Activated CD8-positive, alpha-beta T cell treated with anti-CD3 and anti-CD28 coated beads for 36 hours (primary cell): ENCODE measurements around the gene HELZ2. TPM values are rescaled to one million over a fixed set of nuclear protein-coding genes. Genes with fewer than 3 reads are reported as not detected.

Source experiments
- ATAC-seq: fragments of 200-7000 bp; cut with Tn5 transposase; one replicate; pipeline ENCODE4 v1.10.0; 2021; ENCODE audit warnings: mild to moderate bottlenecking, moderate library complexity
- CTCF ChIA-PET: fragments of 350-600 bp; sonication (Branson Sonifier 250); formaldehyde crosslinking; loops from one replicate; lab custom pipeline; 2021; ENCODE audit warnings: antibody characterized with exemption; lab: Charles Lee
- POLR2A ChIA-PET: fragments of 350-600 bp; sonication (Branson Sonifier 250); formaldehyde crosslinking; loops from one replicate; lab custom pipeline; 2021; ENCODE audit warnings: antibody characterized with exemption; lab: Charles Lee
- DNase-seq: peaks from one replicate; pipeline ENCODE4 v3.0.0-alpha.2; 2020
- H3K27ac Mint-ChIP-seq: one replicate; pipeline ENCODE4 v1.8.0; 2021; ENCODE audit warnings: mild to moderate bottlenecking, mixed read lengths
- H3K27me3 Mint-ChIP-seq: one replicate; pipeline ENCODE4 v1.8.0; 2021; ENCODE audit warnings: mixed read lengths
- H3K36me3 Mint-ChIP-seq: one replicate; pipeline ENCODE4 v1.8.0; 2021; ENCODE audit warnings: low read depth, mixed read lengths
- H3K4me1 Mint-ChIP-seq: one replicate; pipeline ENCODE4 v1.8.0; 2021; ENCODE audit warnings: low read depth, mixed read lengths
- H3K4me3 Mint-ChIP-seq: one replicate; pipeline ENCODE4 v1.8.0; 2021; ENCODE audit warnings: mild to moderate bottlenecking, moderate library complexity, mixed read lengths
- H3K9me3 Mint-ChIP-seq: one replicate; pipeline ENCODE4 v1.8.0; 2021; ENCODE audit warnings: mixed read lengths
- CTCF ChIP-seq: fragments of 200-600 bp; IDR thresholded peaks from one replicate; pipeline ENCODE4 v1.8.0; 2022; ENCODE audit warnings: antibody characterized with exemption, mild to moderate bottlenecking
- intact Hi-C: fragments of 100-400 bp; cut with micrococcal nuclease; formaldehyde crosslinking; loops from one replicate; pipeline ENCODE4 v1.10.0; 2022
- total RNA-seq, 2 experiments: library from RNA; stranded (reverse); gene quantifications; one replicate each; pipeline ENCODE4 v1.2.3, GENCODE V29; 2021

Gene HELZ2
- total RNA-seq, 2 experiments from 2014 or later = 14.3 to 17.6 TPM

GRCh38 chr20:63529861-63530787 lies 43.9 kb downstream of the HELZ2 start:
- no peak for ATAC-seq
- CTCF ChIA-PET = interaction anchor here (0.6 to 1.7 kb wide), 2 partner anchors 7 to 34 kb away, joined by 3 to 9 read pairs; partner anchors contain the start of gene PTK6
- no peak for TF ChIP-seq CTCF

GRCh38 chr20:63529180-63529860 lies 44.7 kb downstream of the HELZ2 start:
- Mint-ChIP-seq H3K9me3 (no peaks in the 10 kb centered on the region), H3K27me3 (no peaks in the 10 kb centered on the region), H3K27ac (no peak overlapping the region), H3K36me3 (peaks cover 2% of the 10 kb centered on the region), H3K4me1 (peaks cover 7% of the 10 kb centered on the region), H3K4me3 (no peak overlapping the region)
- CTCF ChIA-PET = interaction anchor here (1.1 to 1.7 kb wide), 2 partner anchors 8 to 33 kb away, joined by 3 to 9 read pairs; partner anchors contain the start of gene PTK6
- no peak for ATAC-seq
- no peak for TF ChIP-seq CTCF
- intact Hi-C loops = no loop called here
- POLR2A ChIA-PET = interaction anchor here (0.8 to 4.0 kb wide), 4 partner anchors 7 to 11 kb away, joined by 3 to 20 read pairs (median 5); partner anchors contain the start of gene PTK6
- DNase-seq = no peak

More at GRCh38 chr20:63529861-63530787, 43.9 kb downstream of the HELZ2 start:
- Mint-ChIP-seq H3K4me3 (no peak overlapping the region), H3K4me1 (peaks cover 7% of the 10 kb centered on the region), H3K36me3 (no peaks in the 10 kb centered on the region), H3K27ac (no peak overlapping the region), H3K9me3 (no peaks in the 10 kb centered on the region), H3K27me3 (no peaks in the 10 kb centered on the region)
- POLR2A ChIA-PET = interaction anchor here (1.5 to 4.0 kb wide), 3 partner anchors 7 to 11 kb away, joined by 4 to 20 read pairs (median 6); partner anchors contain the start of gene PTK6
- no peak for DNase-seq
- intact Hi-C loops = no loop called here

- Mint-ChIP-seq H3K27ac (no peak overlapping the region), H3K36me3 (peaks cover 21% of the 10 kb centered on the region), H3K4me1 (peaks cover 11% of the 10 kb centered on the region), H3K4me3 (no peak overlapping the region), H3K9me3 (peaks cover 6% of the 10 kb centered on the region), H3K27me3 (no peaks in the 10 kb centered on the region)
- TF ChIP-seq CTCF = no peak
- DNase-seq = no peak
- ATAC-seq = no peak
- CTCF ChIA-PET = interaction anchor here (1.5 kb wide), 1 partner anchor 31 kb away, joined by 4 read pairs; no protein-coding TSS in a partner anchor
- intact Hi-C loops = no loop called here
- POLR2A ChIA-PET = no interaction called here
These were observed 46.9 kb downstream of the HELZ2 start for GRCh38 chr20:63527184-63527583.

GRCh38 chr20:63525971-63526370 lies 48.1 kb downstream of the HELZ2 start:
- no peak overlapping the region for H3K27ac Mint-ChIP-seq
- CTCF ChIA-PET = interaction anchor here (1.0 to 1.4 kb wide), 2 partner anchors 12 to 29 kb away, joined by 3 read pairs; partner anchors contain the start of gene PTK6

More at GRCh38 chr20:63525971-63526370, 48.1 kb downstream of the HELZ2 start:
- peaks cover 14% of the 10 kb centered on the region for H3K4me1 Mint-ChIP-seq
- no peak for TF ChIP-seq CTCF
- H3K9me3 Mint-ChIP-seq = peaks cover 6% of the 10 kb centered on the region
- POLR2A ChIA-PET = interaction anchor here (1.0 kb wide), 1 partner anchor 156 kb away, joined by 4 read pairs; no protein-coding TSS in a partner anchor
- intact Hi-C loops = no loop called here
- no peak for ATAC-seq
- H3K4me3 Mint-ChIP-seq = no peak overlapping the region
- DNase-seq = no peak
- H3K27me3 Mint-ChIP-seq = no peaks in the 10 kb centered on the region
- H3K36me3 Mint-ChIP-seq = peaks cover 30% of the 10 kb centered on the region
